22Rv1 (cell line): ENCODE measurements around the gene SMYD3.

ENCODE experiments used
- CTCF ChIP-seq: fragments of 450-650 bp; IDR thresholded peaks from 2 replicates; pipeline ENCODE4 v1.5.1; 2017; ENCODE audit warnings: mild to moderate bottlenecking
- ZFX ChIP-seq: fragments of 450-650 bp; IDR thresholded peaks from 2 replicates; pipeline ENCODE4 v1.6.1; 2017; ENCODE audit warnings: antibody characterized with exemption, borderline replicate concordance

- no peak for TF ChIP-seq CTCF
- no peak for TF ChIP-seq ZFX
Observed at GRCh38 chr1:246291127-246291526, 216.0 kb downstream of the SMYD3 start.
